Upper lobe of left lung (tissue), 4 donors: Measurements from ENCODE around the gene ODAD3.

Source experiments
- CTCF ChIP-seq, 6 experiments: fragments of 450-650 bp in 4 of 6; fragments of 200-600 bp in 2 of 6; sonication (generic) in 2 of 6; IDR thresholded peaks; one replicate each; pipeline ENCODE4 v1.5.1; 2016 to 2019; ENCODE audit warnings: antibody characterized with exemption in 6 of 6
- EP300 ChIP-seq, 4 donors: sonication (generic); formaldehyde crosslinking; IDR thresholded peaks; one replicate each; pipeline ENCODE4 v1.5.1; 2017; ENCODE audit warnings: antibody characterized with exemption in 4 of 4, control low read depth in 2 of 4

GRCh38 chr19:11423791-11424181 is 11.1 kb downstream of the ODAD3 start:
- TF ChIP-seq CTCF (IDR thresholded peaks at IDR 0.05) (no peak), EP300 (IDR thresholded peaks at IDR 0.05) (no peak)
